GM12878 (cell line): ENCODE data around the gene SLC3A2. TPM values are rescaled to one million over a fixed set of nuclear protein-coding genes. Genes with fewer than 3 reads are reported as not detected.

Experiments
- ATAC-seq: fragments of 200-7000 bp; cut with Tn5 transposase; 3 replicates; pipeline ENCODE4 v1.9.1; 2020; ENCODE audit warnings: mild to moderate bottlenecking, moderate library complexity
- BruUV-seq: library from RNA; stranded (reverse); fragments of 400-500 nt; replicated peaks from 2 replicates; lab custom pipeline; 2021; lab: Mats Ljungman, UMichigan
- CTCF ChIA-PET: fragments of 300-600 bp; sonication (Branson Sonifier 250); formaldehyde crosslinking; extraction: SDS; loops from one replicate; lab custom pipeline; 2021; ENCODE audit warnings: inconsistent platforms; lab: Yijun Ruan, JAX
- POLR2A ChIA-PET: fragments of 350-600 bp; formaldehyde crosslinking; extraction: SDS; loops from one replicate; lab custom pipeline; 2021; ENCODE audit warnings: inconsistent platforms; lab: Charles Lee
- RAD21 ChIA-PET: fragments of 300-600 bp; sonication (Branson Sonifier 250); formaldehyde crosslinking; loops from one replicate; lab custom pipeline; 2023; ENCODE audit warnings: antibody characterized with exemption; ENCODE audit not compliant: unreplicated experiment; lab: Charles Lee
- SMC1A ChIA-PET: fragments of 300-600 bp; sonication (Branson Sonifier 250); formaldehyde crosslinking; loops from one replicate; lab custom pipeline; 2023; ENCODE audit not compliant: unreplicated experiment, uncharacterized antibody; lab: Charles Lee
- DNase-seq: peaks from one replicate; pipeline ENCODE4 v3.0.0-alpha.2; 2011; ENCODE audit warnings: low read depth, low spot score
- FAIRE-seq: peaks from 3 replicates; lab custom pipeline; 2011; peaks lifted over from hg19 to GRCh38; lab: Jason Lieb, UNC
- H2AFZ ChIP-seq: 2 replicates; pipeline ENCODE4 v1.6.0; 2011; ENCODE audit warnings: low read depth, low read length, control low read depth; ENCODE audit not compliant: control insufficient read depth
- H3K27ac ChIP-seq: 2 replicates; pipeline ENCODE4 v1.5.1; 2011; ENCODE audit warnings: control low read depth; ENCODE audit not compliant: control insufficient read depth, insufficient read depth
- H3K27me3 ChIP-seq, 2 experiments: replicated peaks in 1 of 2; 2 replicates each; pipeline versions ENCODE4 v1.6.0 to v1.6.1; 2011; ENCODE audit warnings: low read length in 1 of 2; ENCODE audit not compliant: control insufficient read depth in 2 of 2, insufficient read depth in 2 of 2
- H3K36me3 ChIP-seq, 2 experiments: 2 replicates each; pipeline ENCODE4 v1.5.1; 2011; ENCODE audit warnings: low read length in 1 of 2; ENCODE audit not compliant: control insufficient read depth in 2 of 2, insufficient read depth in 2 of 2
- H3K4me1 ChIP-seq: 2 replicates; pipeline ENCODE4 v1.6.1; 2011; ENCODE audit warnings: mild to moderate bottlenecking, low read length, moderate library complexity, mixed read lengths; ENCODE audit not compliant: control insufficient read depth, insufficient read depth
- H3K4me2 ChIP-seq: 2 replicates; pipeline ENCODE4 v1.6.0; 2011; ENCODE audit warnings: control low read depth; ENCODE audit not compliant: control insufficient read depth, insufficient read depth
- H3K4me3 ChIP-seq: fragments of 200-600 bp; sonication (generic); 2 replicates; pipeline ENCODE4 v1.5.1; 2016
- H3K79me2 ChIP-seq: 2 replicates; pipeline ENCODE4 v1.6.0; 2011; ENCODE audit warnings: low read length; ENCODE audit not compliant: control insufficient read depth, insufficient read depth
- H3K9ac ChIP-seq: 2 replicates; pipeline ENCODE4 v1.8.0; 2011; ENCODE audit warnings: low read length, control low read depth, mixed read lengths; ENCODE audit not compliant: control insufficient read depth, insufficient read depth
- H3K9me3 ChIP-seq: replicated peaks from 3 replicates; pipeline ENCODE4 v1.5.1; 2011; ENCODE audit warnings: mild to moderate bottlenecking, low read length; ENCODE audit not compliant: control insufficient read depth, insufficient read depth
- H4K20me1 ChIP-seq: 2 replicates; pipeline ENCODE4 v1.6.0; 2011; ENCODE audit not compliant: control insufficient read depth, insufficient read depth
- BRCA1 ChIP-seq: IDR thresholded peaks from 2 replicates; pipeline ENCODE4 v1.6.1; 2011; ENCODE audit warnings: low read depth, low read length, improper control_type of control experiment
- HDAC6 ChIP-seq: fragments of 200-600 bp; sonication (generic); IDR thresholded peaks from one replicate; pipeline ENCODE4 v1.8.0; 2017; ENCODE audit warnings: antibody characterized with exemption; ENCODE audit not compliant: unreplicated experiment
- LARP7 ChIP-seq: fragments of 450-650 bp; IDR thresholded peaks from 2 replicates; pipeline ENCODE4 v1.6.1; 2017; ENCODE audit warnings: mild to moderate bottlenecking
- MXI1 ChIP-seq: fragments of 150-350 bp; IDR thresholded peaks from 2 replicates; pipeline ENCODE4 v1.6.1; 2011; ENCODE audit warnings: low read depth, mild to moderate bottlenecking, inconsistent platforms, low read length, improper control_type of control experiment
- NFYB ChIP-seq: IDR thresholded peaks from 2 replicates; pipeline ENCODE4 v1.6.1; 2011; ENCODE audit warnings: low read depth, mild to moderate bottlenecking, low read length, improper control_type of control experiment, moderate library complexity; ENCODE audit not compliant: insufficient read depth
- NR2F1 ChIP-seq: fragments of 450-650 bp; conservative IDR thresholded peaks from 2 replicates; pipeline ENCODE4 v1.6.1; 2017; ENCODE audit warnings: mild to moderate bottlenecking
- NRF1 ChIP-seq: conservative IDR thresholded peaks from 2 replicates; pipeline ENCODE4 v1.6.1; 2011; ENCODE audit warnings: mild to moderate bottlenecking, low read depth, low read length, improper control_type of control experiment
- PKNOX1 ChIP-seq: fragments of 450-650 bp; IDR thresholded peaks from 2 replicates; pipeline ENCODE4 v1.6.1; 2016; ENCODE audit warnings: mild to moderate bottlenecking
- SMAD1 ChIP-seq: fragments of 450-650 bp; IDR thresholded peaks from 2 replicates; pipeline ENCODE4 v1.6.1; 2018; ENCODE audit warnings: mild to moderate bottlenecking, low read depth; ENCODE audit not compliant: partially characterized antibody
- SP1 ChIP-seq: IDR thresholded peaks from one replicate; pipeline ENCODE4 v1.6.1; 2011; ENCODE audit warnings: low read depth, low read length
- ZNF592 ChIP-seq: fragments of 450-650 bp; IDR thresholded peaks from 2 replicates; pipeline ENCODE4 v1.6.1; 2017; ENCODE audit warnings: mild to moderate bottlenecking, moderate library complexity
- WGBS: methylation state at CpG from one replicate; pipeline ENCODE4 v1.1.6; 2016; ENCODE audit warnings: low lambda C conversion rate; ENCODE audit not compliant: insufficient replicate concordance, insufficient coverage; ENCODE audit errors: missing lambda C conversion rate; 5-methylcytosine and 5-hydroxymethylcytosine counted together
- in situ Hi-C: fragments of 300-500 bp; cut with MboI; formaldehyde crosslinking; loops from 9 replicates; pipeline ENCODE4 v1.14.3; 2018; ENCODE audit warnings: mixed read lengths
- intact Hi-C: fragments of 100-400 bp; cut with micrococcal nuclease; formaldehyde crosslinking; loops from one replicate; pipeline ENCODE4 v1.14.2; 2022; ENCODE audit not compliant: unreplicated experiment
- polyA plus RNA-seq, 11 experiments: library from polyadenylated mRNA; depleted of rRNA in 4 of 11; unstranded in 6 of 11; stranded (reverse) in 5 of 11; fragments of >200 nt; fragmentation: Nextera tagmentation in 4 of 11; fragmentation: Illumina TruSeq in 1 of 11; extraction: Ambion mirVana in 4 of 11; extraction: Trizol in 1 of 11; gene quantifications; 1 replicate in 1 of 11; 2 replicates in 10 of 11; pipeline versions ENCODE4 v1.2.1 to v1.2.3, GENCODE V29; 2011 to 2016; ENCODE audit warnings: inconsistent platforms in 2 of 11, missing spikeins in 2 of 11, low read depth in 1 of 11
- total RNA-seq, 4 experiments: library from RNA; depleted of rRNA in 3 of 4; stranded (reverse); fragments of >200 nt in 3 of 4; fragmentation: Illumina TruSeq in 1 of 4; extraction: Trizol in 1 of 4; gene quantifications; 2 replicates each; pipeline versions ENCODE4 v1.2.1 to v1.2.3, GENCODE V29; 2013 to 2021

SLC3A2 gene
- total and polyA plus RNA-seq, 10 of the 15 experiments (the other 5 are each of a cell fraction or from before 2014, with no cell fraction given), result 6.9 to 158 (median 106) TPM

- SMC1A ChIA-PET, result no interaction called here
- Histone ChIP-seq H3K9ac (no peak overlapping the region), H3K9me3 (no peaks in the 10 kb centered on the region), H2AFZ (no peak overlapping the region), H3K27ac (no peak overlapping the region), H3K36me3 (no peaks in the 10 kb centered on the region), H3K4me2 (no peak overlapping the region), H4K20me1 (no peaks in the 10 kb centered on the region), H3K27me3 (no peaks in the 10 kb centered on the region; a peak in 2 of 4 replicates), H3K79me2 (no peaks in the 10 kb centered on the region), H3K4me3 (no peak overlapping the region), H3K4me1 (no peaks in the 10 kb centered on the region)
- no TSS peak for BruUV-seq
- DNase-seq (no peak), FAIRE-seq (no peak), ATAC-seq (no peak)
- in situ Hi-C loops (no loop called here), intact Hi-C loops (no loop called here)
- WGBS, result 33% methylated on average over 3 of the region's 3 CpGs
- CTCF ChIA-PET, result interaction anchor here (0.6 to 11.9 kb wide), 2 partner anchors 109 to 493 kb away, joined by 3 to 327 read pairs; no protein-coding TSS in a partner anchor
- POLR2A ChIA-PET, result no interaction called here
- RAD21 ChIA-PET, result interaction anchor here (3.7 kb wide), 1 partner anchor 111 kb away, joined by 22 read pairs; no protein-coding TSS in a partner anchor
- TF ChIP-seq ZNF592 (no peak), LARP7 (no peak)
These were observed 31.6 kb downstream of the SLC3A2 start for GRCh38 chr11:62912268-62912667.

GRCh38 chr11:62914416-62914815 lies 33.7 kb downstream of the SLC3A2 start:
- Histone ChIP-seq H3K36me3 (no peaks in the 10 kb centered on the region), H3K4me2 (no peak overlapping the region), H3K79me2 (no peaks in the 10 kb centered on the region), H3K9me3 (no peaks in the 10 kb centered on the region), H3K27ac (no peak overlapping the region), H3K9ac (no peak overlapping the region), H3K4me1 (no peaks in the 10 kb centered on the region), H3K4me3 (no peak overlapping the region), H4K20me1 (no peaks in the 10 kb centered on the region), H3K27me3 (no peaks in the 10 kb centered on the region; a peak in 2 of 4 replicates), H2AFZ (no peak overlapping the region)
- intact Hi-C loops (no loop called here), in situ Hi-C loops (no loop called here)
- WGBS, result 0% methylated on average over 1 of the region's 1 CpG
- RAD21 ChIA-PET, result no interaction called here
- no TSS peak for BruUV-seq
- CTCF ChIA-PET, result interaction anchor here (1.0 to 2.3 kb wide), 2 partner anchors 8 to 271 kb away, joined by 3 to 14 read pairs; no protein-coding TSS in a partner anchor
- POLR2A ChIA-PET, result no interaction called here
- SMC1A ChIA-PET, result no interaction called here
- DNase-seq (no peak), FAIRE-seq (no peak), ATAC-seq (no peak)
- no peak for TF ChIP-seq NR2F1
- TF ChIP-seq SP1, result no peak
- no peak for TF ChIP-seq PKNOX1
- TF ChIP-seq MXI1, result no peak
- TF ChIP-seq NRF1, result no peak
- TF ChIP-seq NFYB, result no peak
- no peak for TF ChIP-seq HDAC6
- TF ChIP-seq SMAD1, result no peak
- no peak for TF ChIP-seq BRCA1
